Astrocyte (in vitro differentiated cells and primary cell): ENCODE results near the gene STX7. TPM values are rescaled to one million over a fixed set of nuclear protein-coding genes. Genes with fewer than 3 reads are reported as not detected.
A peak's percentile ranks its signal among the peaks of the same experiment; 100 is the strongest.

ENCODE experiments used
- DNase-seq: peaks from one replicate; pipeline ENCODE4 v3.0.0-alpha.2; 2010; ENCODE audit warnings: low read depth
- FAIRE-seq: peaks from 2 replicates; lab custom pipeline; 2011; peaks lifted over from hg19 to GRCh38; lab: Jason Lieb, UNC
- H2AFZ ChIP-seq: 2 replicates; pipeline ENCODE4 v1.6.0; 2012; ENCODE audit warnings: low read depth, low read length, inconsistent platforms
- H3K27ac ChIP-seq: 2 replicates; pipeline ENCODE4 v1.5.1; 2011; ENCODE audit warnings: low read depth, low read length, inconsistent platforms
- H3K27me3 ChIP-seq: 2 replicates; pipeline ENCODE4 v1.6.0; 2011; ENCODE audit warnings: low read length, inconsistent platforms; ENCODE audit not compliant: insufficient read depth
- H3K36me3 ChIP-seq: 2 replicates; pipeline ENCODE4 v1.5.1; 2011; ENCODE audit warnings: low read length, inconsistent platforms; ENCODE audit not compliant: insufficient read depth
- H3K4me1 ChIP-seq: 2 replicates; pipeline ENCODE4 v1.5.1; 2011; ENCODE audit warnings: low read length, inconsistent platforms; ENCODE audit not compliant: insufficient read depth
- H3K4me2 ChIP-seq: 2 replicates; pipeline ENCODE4 v1.6.0; 2012; ENCODE audit warnings: low read length, inconsistent platforms
- H3K4me3 ChIP-seq: 2 replicates; pipeline ENCODE4 v1.5.1; 2011; ENCODE audit warnings: low read depth, mild to moderate bottlenecking, low read length, inconsistent platforms; ENCODE audit not compliant: insufficient read depth
- H3K79me2 ChIP-seq: 2 replicates; pipeline ENCODE4 v1.6.0; 2012; ENCODE audit warnings: mild to moderate bottlenecking, low read length, inconsistent platforms; ENCODE audit not compliant: insufficient read depth
- H3K9ac ChIP-seq: 2 replicates; pipeline ENCODE4 v1.6.0; 2012; ENCODE audit warnings: mild to moderate bottlenecking, low read length, inconsistent platforms
- H3K9me3 ChIP-seq: 2 replicates; pipeline ENCODE4 v1.5.1; 2012; ENCODE audit warnings: low read depth, mild to moderate bottlenecking, low read length, inconsistent platforms; ENCODE audit not compliant: insufficient read depth
- H4K20me1 ChIP-seq: 2 replicates; pipeline ENCODE4 v1.6.0; 2012; ENCODE audit warnings: low read length, inconsistent platforms; ENCODE audit not compliant: insufficient read depth
- H3K27ac Mint-ChIP-seq: one replicate; pipeline ENCODE4 v1.8.0; 2021; ENCODE audit warnings: mild to moderate bottlenecking, mixed read lengths; ENCODE audit not compliant: unreplicated experiment
- H3K27me3 Mint-ChIP-seq: one replicate; pipeline ENCODE4 v1.8.0; 2021; ENCODE audit warnings: low read depth, mixed read lengths; ENCODE audit not compliant: unreplicated experiment
- H3K36me3 Mint-ChIP-seq: one replicate; pipeline ENCODE4 v1.8.0; 2021; ENCODE audit warnings: low read depth, mixed read lengths; ENCODE audit not compliant: unreplicated experiment
- H3K4me1 Mint-ChIP-seq: one replicate; pipeline ENCODE4 v1.8.0; 2021; ENCODE audit warnings: low read depth, mixed read lengths; ENCODE audit not compliant: unreplicated experiment
- H3K4me3 Mint-ChIP-seq: one replicate; pipeline ENCODE4 v1.8.0; 2021; ENCODE audit warnings: mild to moderate bottlenecking, moderate library complexity, mixed read lengths; ENCODE audit not compliant: unreplicated experiment
- H3K9me3 Mint-ChIP-seq: one replicate; pipeline ENCODE4 v1.8.0; 2021; ENCODE audit warnings: mild to moderate bottlenecking, mixed read lengths; ENCODE audit not compliant: unreplicated experiment
- CTCF ChIP-seq: IDR thresholded peaks from 2 replicates; pipeline ENCODE4 v1.5.1; 2011; ENCODE audit warnings: low read depth, mild to moderate bottlenecking, inconsistent platforms, low read length, moderate library complexity; ENCODE audit not compliant: insufficient read depth
- EZH2 ChIP-seq: IDR thresholded peaks from 2 replicates; pipeline ENCODE4 v1.6.1; 2012; ENCODE audit warnings: mild to moderate bottlenecking, low read length, inconsistent platforms; ENCODE audit not compliant: insufficient read depth
- total RNA-seq: library from RNA; stranded (reverse); gene quantifications from 2 replicates; pipeline ENCODE4 v1.2.1, GENCODE V29; 2021

STX7 gene
- total RNA-seq, 1 donor from 2014 or later = 62.1 TPM

DNA sequence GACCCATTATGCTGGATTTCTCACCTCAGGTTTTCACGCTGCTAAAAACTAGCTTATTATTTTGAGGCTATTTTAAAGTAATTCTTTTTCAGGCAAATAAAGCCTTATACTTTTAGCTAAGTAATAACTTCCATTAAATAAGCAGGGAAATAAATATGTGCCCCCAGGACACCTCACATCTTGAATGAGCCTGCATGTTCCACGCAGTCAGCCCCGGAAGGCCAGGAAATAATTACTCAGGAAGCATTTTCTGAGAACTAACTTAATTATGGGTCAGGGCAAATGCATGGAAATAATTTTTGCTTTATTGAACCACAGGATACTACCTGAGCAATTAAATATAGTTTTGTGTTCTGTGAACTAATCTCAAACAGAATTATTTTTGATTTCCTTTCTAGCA is 41.1 kb downstream of the STX7 start:
- no peaks in the 10 kb centered on the region for H3K27me3 Mint-ChIP-seq

GRCh38 chr6:132466952-132467351 is 46.0 kb downstream of the STX7 start:
- H3K27ac ChIP-seq = no peak overlapping the region
- peaks cover 7% of the 10 kb centered on the region for H3K4me1 ChIP-seq
- H4K20me1 ChIP-seq = no peaks in the 10 kb centered on the region
- FAIRE-seq = peak; percentile 62
- H3K4me3 ChIP-seq = no peak overlapping the region
- peaks cover 22% of the 10 kb centered on the region for H3K36me3 ChIP-seq
- Mint-ChIP-seq H3K4me1 (peaks cover 6% of the 10 kb centered on the region), H3K27me3 (no peaks in the 10 kb centered on the region), H3K9me3 (no peaks in the 10 kb centered on the region), H3K36me3 (peaks cover 3% of the 10 kb centered on the region), H3K27ac (no peak overlapping the region), H3K4me3 (no peak overlapping the region)
- H3K4me2 ChIP-seq = no peak overlapping the region
- peak; percentile 64 for DNase-seq
- TF ChIP-seq EZH2 = no peak
- TF ChIP-seq CTCF = no peak
- H3K9me3 ChIP-seq = no peaks in the 10 kb centered on the region
- H3K79me2 ChIP-seq = no peaks in the 10 kb centered on the region
- no peak overlapping the region for H2AFZ ChIP-seq
- H3K9ac ChIP-seq = no peak overlapping the region
- no peaks in the 10 kb centered on the region for H3K27me3 ChIP-seq

More for the DNA sequence above, 41.1 kb downstream of the STX7 start:
- H3K4me2 ChIP-seq = no peak overlapping the region
- H3K27ac Mint-ChIP-seq = no peak overlapping the region
- DNase-seq (no peak), FAIRE-seq (no peak)
- no peak overlapping the region for H3K9ac ChIP-seq
- H3K4me1 ChIP-seq = no peaks in the 10 kb centered on the region
- H3K36me3 Mint-ChIP-seq = no peaks in the 10 kb centered on the region
- no peak overlapping the region for H3K4me3 Mint-ChIP-seq
- H3K27me3 ChIP-seq = no peaks in the 10 kb centered on the region
- no peak for TF ChIP-seq EZH2
- no peak for TF ChIP-seq CTCF
- H3K4me3 ChIP-seq = no peak overlapping the region
- peaks cover 10% of the 10 kb centered on the region for H3K4me1 Mint-ChIP-seq
- H3K79me2 ChIP-seq = no peaks in the 10 kb centered on the region
- no peaks in the 10 kb centered on the region for H3K9me3 Mint-ChIP-seq
- no peaks in the 10 kb centered on the region for H4K20me1 ChIP-seq
- H2AFZ ChIP-seq = no peak overlapping the region
- no peaks in the 10 kb centered on the region for H3K9me3 ChIP-seq
- peaks cover 10% of the 10 kb centered on the region for H3K36me3 ChIP-seq
- no peak overlapping the region for H3K27ac ChIP-seq

- Histone ChIP-seq H2AFZ (no peak overlapping the region), H3K27me3 (no peaks in the 10 kb centered on the region), H4K20me1 (no peaks in the 10 kb centered on the region), H3K9ac (no peak overlapping the region), H3K4me3 (no peak overlapping the region), H3K4me1 (peaks cover 7% of the 10 kb centered on the region), H3K4me2 (no peak overlapping the region), H3K27ac (no peak overlapping the region), H3K36me3 (peaks cover 22% of the 10 kb centered on the region), H3K79me2 (no peaks in the 10 kb centered on the region), H3K9me3 (no peaks in the 10 kb centered on the region)
- TF ChIP-seq EZH2 (no peak), CTCF (no peak)
- H3K27ac Mint-ChIP-seq = no peak overlapping the region
- no peaks in the 10 kb centered on the region for H3K9me3 Mint-ChIP-seq
- H3K36me3 Mint-ChIP-seq = peaks cover 4% of the 10 kb centered on the region
- no peak for FAIRE-seq
- H3K27me3 Mint-ChIP-seq = no peaks in the 10 kb centered on the region
- peaks cover 6% of the 10 kb centered on the region for H3K4me1 Mint-ChIP-seq
- no peak for DNase-seq
- no peak overlapping the region for H3K4me3 Mint-ChIP-seq
These were observed 47.1 kb downstream of the STX7 start for GRCh38 chr6:132465530-132466485.
